ENCODE measurements around the gene TRABD2A.
"Not testable (repeated sequence)": the region's sequence is repeated elsewhere in the genome, so short reads cannot be mapped to it uniquely, and the experiment has no call there.

TRABD2A gene

GRCh38 chr2:84881581-84882413 lies 913 bp upstream of the TRABD2A start:
- peak; percentile 29 for DNase-seq (ENCODE audit: low read depth, low spot score)

- no peak for DNase-seq (ENCODE audit: low read depth, low spot score)
These were observed 564 bp downstream of the TRABD2A start for GRCh38 chr2:84880395-84880644.

DNA sequence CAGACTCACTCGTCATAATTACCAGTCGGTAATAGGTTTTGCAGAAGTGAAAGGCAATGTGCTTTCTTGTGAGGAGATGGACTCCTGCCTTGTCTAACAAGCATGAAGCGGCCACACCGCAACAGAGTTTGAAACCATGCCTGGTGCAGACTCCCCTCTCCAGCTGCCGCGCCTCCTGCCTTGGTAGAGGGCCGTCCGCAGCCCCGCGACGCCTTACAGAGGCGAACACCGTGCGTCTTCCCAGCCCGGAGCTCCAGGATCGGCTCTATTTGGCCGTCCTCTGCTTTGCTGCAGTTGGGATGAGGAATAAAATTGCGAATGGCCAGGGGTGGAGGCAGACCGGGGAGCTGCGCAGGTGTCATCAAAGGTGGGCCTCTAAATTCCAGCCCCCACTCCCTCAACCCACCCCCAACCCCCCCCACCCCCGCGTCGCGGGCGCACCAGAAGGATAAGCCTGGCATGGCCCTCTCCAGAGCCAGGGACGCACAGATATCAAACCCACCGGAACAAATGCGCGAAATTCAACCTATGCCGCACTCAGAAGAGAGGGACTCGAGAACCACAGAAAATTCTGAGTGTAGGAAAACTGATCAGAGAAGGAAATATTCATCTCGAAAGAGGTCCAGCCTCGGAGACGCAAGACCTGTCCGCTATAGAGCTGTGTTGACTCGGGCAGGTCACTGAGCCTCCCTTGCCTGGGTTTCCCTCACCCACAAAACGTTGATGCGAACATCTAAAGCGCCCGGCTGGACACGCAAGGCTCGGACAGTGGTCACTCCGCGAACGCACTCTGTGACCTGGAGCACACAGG lies 1.1 kb downstream of the TRABD2A start:
- no peak for DNase-seq (ENCODE audit: low read depth, low spot score)

DNA sequence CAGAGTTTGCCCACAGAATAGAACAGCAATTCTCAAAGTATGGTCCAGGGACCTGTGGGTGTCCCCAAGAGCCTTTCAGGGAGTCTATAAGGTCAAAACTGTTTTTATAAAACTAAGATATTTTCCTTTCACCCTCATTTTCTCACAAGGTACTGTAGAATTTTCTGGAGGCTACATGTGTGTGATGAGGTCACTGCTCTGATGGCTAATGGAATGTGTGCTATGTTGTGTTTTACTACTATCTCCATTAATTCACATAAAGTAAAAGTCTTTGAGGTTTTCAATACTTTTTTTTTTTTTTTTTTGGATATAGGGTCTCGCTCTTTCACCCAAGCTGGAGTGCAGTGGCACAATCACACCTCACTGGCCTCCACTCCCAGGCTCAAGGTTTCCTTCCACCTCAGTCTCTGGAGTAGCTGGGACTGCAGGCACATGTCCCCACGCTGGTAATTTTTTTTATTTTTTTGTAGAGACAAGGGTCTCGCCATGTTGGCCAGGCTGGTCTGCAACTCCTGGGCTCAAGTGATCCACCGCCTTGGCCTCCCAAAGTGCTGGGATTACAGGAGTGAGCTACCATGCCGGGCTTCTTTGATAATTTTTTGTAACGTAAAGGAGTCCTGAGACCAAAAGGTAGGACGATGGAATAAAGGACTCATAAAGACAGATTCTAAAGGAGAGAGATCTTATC lies 1.8 kb downstream of the TRABD2A start:
- no peak for DNase-seq (ENCODE audit: low read depth, low spot score)

GRCh38 chr2:84878459-84878858 lies 2.4 kb downstream of the TRABD2A start:
- no peak for DNase-seq (ENCODE audit: low read depth, low spot score)

DNA sequence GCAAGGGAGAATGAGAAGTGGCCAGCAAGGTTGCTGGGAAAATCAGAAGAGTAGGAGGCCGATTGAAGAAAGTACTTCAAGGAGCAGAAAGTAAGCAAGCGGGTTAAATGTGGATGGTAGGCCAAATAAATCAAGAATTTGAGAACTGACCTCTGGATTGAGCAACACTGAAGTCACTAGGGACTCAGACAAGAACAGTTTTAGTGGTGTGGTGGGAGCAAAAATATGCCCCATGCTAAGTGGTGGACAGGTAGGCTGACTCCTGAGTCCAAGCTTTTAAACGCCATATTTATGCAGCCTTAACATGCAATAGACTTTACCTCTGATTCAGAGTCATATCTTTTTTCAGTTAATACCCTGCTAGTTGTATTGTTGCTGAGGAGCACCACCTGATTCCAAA lies 4.5 kb downstream of the TRABD2A start:
- no peak for DNase-seq (ENCODE audit: low read depth, low spot score)

GRCh38 chr2:84875619-84876018 lies 5.3 kb downstream of the TRABD2A start:
- DNase-seq (ENCODE audit: low read depth, low spot score): not testable (repeated sequence)

- no peak for DNase-seq (ENCODE audit: low read depth, low spot score)
These were observed 5.7 kb downstream of the TRABD2A start for GRCh38 chr2:84875213-84875560.

DNA sequence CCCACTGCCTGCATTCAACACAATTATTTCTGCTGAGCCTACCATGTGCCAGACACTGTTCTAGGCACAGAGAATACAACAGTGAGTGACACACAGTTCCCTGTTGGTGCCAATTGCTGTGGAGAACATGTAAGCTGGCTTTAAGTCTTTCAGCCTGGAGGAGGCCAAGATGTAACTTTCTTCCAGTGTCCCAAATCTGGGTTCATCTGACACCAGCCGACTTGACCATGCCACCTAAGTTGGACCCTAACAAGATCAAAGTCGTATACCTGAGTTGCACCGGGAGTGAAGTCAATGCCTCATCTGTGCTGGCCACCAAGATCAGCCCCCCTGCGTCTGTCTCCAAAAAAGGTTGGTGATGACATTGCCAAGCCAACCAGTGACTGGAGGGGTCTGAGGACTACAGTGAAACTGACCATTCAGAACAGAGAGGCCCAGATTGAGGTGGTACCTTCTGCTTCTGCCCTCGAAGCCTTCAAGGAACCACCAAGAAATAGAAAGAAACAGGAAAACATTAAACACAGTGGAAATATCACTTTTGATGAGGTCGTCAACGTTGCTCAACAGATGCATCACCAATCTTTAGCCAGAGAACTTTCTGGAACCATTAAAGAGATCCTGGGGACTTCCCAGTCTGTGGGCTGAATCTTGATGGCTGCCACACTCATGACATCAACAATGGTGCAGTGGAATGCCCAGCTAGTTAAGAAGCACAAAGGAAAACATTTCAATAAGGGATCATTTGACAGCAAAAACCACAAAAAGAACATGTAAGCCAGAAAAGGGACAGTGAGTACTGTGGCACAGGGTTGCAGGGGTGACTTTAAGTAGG lies 6.3 kb downstream of the TRABD2A start:
- DNase-seq (ENCODE audit: low read depth, low spot score): no peak

- no peak for DNase-seq (ENCODE audit: low read depth, low spot score)
These were observed 7.5 kb downstream of the TRABD2A start for GRCh38 chr2:84873350-84873749.

- DNase-seq (ENCODE audit: low read depth, low spot score): not testable (repeated sequence)
These were observed 8.2 kb downstream of the TRABD2A start for GRCh38 chr2:84872691-84873090.

DNA sequence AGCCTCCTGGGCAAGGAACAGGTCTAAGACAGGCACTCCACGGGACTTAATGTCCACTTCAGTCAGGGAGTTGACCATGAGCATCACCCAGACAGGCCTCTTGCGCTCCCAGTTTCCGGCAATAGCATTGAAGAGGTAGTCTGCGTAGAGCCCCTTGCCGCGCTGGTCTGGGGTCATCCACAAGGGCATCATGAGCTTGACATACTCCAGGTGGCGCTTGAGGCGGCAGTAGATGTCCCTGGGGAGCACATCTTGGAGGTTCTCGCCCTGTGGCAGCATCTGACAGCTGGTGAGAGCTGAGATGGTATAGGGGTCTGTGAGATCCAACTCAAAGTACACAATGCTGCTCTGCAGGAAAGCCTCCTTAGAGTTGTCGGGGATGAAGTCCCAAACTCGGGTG lies 10.6 kb downstream of the TRABD2A start:
- no peak for DNase-seq (ENCODE audit: low read depth, low spot score)

GRCh38 chr2:84868327-84868726 lies 12.6 kb downstream of the TRABD2A start:
- not testable (repeated sequence) for DNase-seq (ENCODE audit: low read depth, low spot score)

DNA sequence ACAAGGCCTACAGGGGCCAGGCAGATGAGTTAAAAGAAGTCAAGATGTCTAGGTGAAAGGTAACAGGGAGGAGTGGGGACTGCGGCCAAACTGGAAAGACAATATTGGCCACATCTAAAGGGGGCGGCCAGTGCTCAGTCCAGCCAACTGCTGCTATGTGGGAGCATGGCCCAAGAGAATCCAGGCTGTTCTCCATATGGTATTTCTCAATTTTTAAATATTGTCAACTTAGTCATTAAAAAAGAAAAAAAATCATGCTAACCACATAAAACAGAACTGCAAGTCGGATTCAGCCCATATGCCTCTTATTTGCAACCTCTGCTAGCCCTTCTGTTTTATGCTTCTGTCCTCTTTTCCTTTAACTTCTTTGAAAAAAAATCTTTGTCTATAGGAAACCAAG lies 14.8 kb downstream of the TRABD2A start:
- DNase-seq (ENCODE audit: low read depth, low spot score): no peak

DNA sequence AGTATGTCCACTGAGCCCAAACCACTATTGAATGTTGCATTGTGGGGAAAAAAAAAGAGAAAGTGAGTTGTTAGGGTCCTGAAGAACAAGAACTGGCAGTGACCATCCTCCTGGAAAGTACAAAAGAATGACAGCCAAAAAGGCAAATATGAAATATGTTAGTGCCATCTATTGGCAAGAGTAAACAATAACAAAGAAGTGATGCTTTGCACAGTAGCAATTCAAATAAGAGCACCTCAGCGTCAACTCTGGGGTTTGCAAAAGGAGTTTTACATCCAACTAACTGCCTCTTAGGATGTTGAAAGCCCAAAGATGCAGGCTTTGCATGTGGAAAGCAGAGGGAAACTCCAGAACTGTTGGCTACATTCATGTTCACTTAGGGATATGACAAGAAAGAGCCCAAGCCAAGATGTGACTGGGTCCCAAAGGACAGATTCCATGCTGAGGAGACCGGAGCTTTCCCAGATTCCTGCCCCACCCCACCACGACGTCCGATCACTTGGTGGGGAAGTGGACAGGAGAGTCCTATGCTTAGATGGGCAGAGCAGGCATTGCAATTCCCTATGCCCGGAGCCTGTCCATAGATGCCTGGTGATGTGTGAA lies 15.6 kb downstream of the TRABD2A start:
- no peak for DNase-seq (ENCODE audit: low read depth, low spot score)

- no peak for DNase-seq (ENCODE audit: low read depth, low spot score)
These were observed 18.9 kb downstream of the TRABD2A start for GRCh38 chr2:84862006-84862405.

- no peak for DNase-seq (ENCODE audit: low read depth, low spot score)
These were observed 19.3 kb downstream of the TRABD2A start for GRCh38 chr2:84861539-84861938.

- DNase-seq (ENCODE audit: low read depth, low spot score): no peak
These were observed 21.9 kb downstream of the TRABD2A start for GRCh38 chr2:84858937-84859336.

DNA sequence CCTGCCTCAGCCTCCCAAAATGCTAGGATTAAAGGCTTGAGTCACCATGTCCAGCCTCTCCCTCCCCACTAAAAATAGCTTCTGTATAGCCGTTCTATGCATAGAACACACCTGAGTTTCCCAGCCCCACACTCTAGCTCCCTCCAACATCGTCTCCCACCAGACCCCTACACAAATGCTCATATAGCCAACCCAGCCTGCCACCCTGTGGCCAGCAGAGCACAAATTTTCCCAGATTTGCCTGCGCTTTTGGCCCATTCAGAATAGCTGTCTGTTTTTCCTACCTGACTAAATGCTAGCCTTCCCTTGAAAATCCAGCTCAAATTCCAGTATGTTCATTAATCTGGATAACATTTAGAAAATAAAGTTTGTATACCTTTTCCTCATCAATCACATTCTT lies 22.8 kb downstream of the TRABD2A start:
- no peak for DNase-seq (ENCODE audit: low read depth, low spot score)

DNA sequence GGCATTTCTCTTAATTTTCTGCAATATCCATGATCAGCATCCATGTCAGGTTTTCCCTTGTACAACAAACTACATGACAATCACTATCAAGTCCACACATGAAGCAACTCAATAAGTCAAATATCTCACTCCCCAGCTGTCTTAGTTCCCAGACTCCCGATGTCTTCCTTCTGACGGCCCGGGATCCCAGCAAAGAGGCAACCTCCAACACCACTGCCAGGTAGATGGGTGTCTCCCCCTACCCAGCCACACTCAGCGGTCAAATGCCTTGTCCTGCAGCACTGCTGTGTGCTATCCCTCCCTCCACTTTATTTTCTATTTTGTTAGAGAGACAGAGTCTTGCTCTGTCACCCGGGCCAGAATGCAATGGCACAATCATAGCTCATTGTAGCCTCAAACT lies 23.3 kb downstream of the TRABD2A start:
- no peak for DNase-seq (ENCODE audit: low read depth, low spot score)

DNA sequence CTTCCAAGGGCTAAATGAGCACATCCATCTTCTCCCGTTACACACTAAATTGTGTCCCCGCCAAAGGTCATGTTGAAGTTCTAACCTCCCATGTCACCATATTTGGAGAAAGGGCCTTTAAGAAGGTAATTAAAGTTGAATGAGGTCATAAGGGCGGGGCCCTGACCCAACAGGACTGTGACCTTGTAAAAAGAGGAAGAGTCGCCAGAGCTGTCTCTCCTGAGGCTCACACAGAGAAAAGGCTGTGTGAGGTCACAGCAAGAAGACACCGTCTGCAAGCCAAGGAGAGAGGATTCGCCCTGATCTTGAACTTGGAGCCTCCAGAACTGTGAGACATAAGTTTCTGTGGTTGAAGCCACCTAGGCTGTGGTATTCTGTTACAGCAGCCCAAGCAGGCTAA lies 24.1 kb downstream of the TRABD2A start:
- DNase-seq (ENCODE audit: low read depth, low spot score): no peak

Data from brain pericyte (primary cell).